Fibroblast of the aortic adventitia (primary cell): ENCODE measurements around the gene CEP72. TPM values are rescaled to one million over a fixed set of nuclear protein-coding genes. Genes with fewer than 3 reads are reported as not detected.
"Not testable (repeated sequence)": the region's sequence is repeated elsewhere in the genome, so short reads cannot be mapped to it uniquely, and the experiment has no call there.

Experiments
- DNase-seq: peaks from one replicate; pipeline ENCODE4 v3.0.0-alpha.2; 2010; ENCODE audit warnings: low read depth
- H3K4me3 ChIP-seq: 2 replicates; pipeline ENCODE4 v1.5.1; 2011; ENCODE audit warnings: low read depth, mild to moderate bottlenecking, control low read depth, low read length, moderate library complexity
- CTCF ChIP-seq: IDR thresholded peaks from 2 replicates; pipeline ENCODE4 v1.5.1; 2011; ENCODE audit warnings: mild to moderate bottlenecking, low read length, control low read depth, inconsistent platforms; ENCODE audit not compliant: insufficient read depth
- total RNA-seq: library from RNA; depleted of rRNA; stranded (reverse); fragments of >200 nt; gene quantifications from 2 replicates; pipeline ENCODE4 v1.2.3, GENCODE V29; 2012; ENCODE audit warnings: low replicate concordance

CEP72 gene
- total RNA-seq, 1 donor = 3.5 TPM

GRCh38 chr5:677131-678101 is 65.3 kb downstream of the CEP72 start:
- TF ChIP-seq CTCF = no peak
- no peak for DNase-seq
- H3K4me3 ChIP-seq = no peak overlapping the region

GRCh38 chr5:678521-678920 is 66.4 kb downstream of the CEP72 start:
- DNase-seq, H3K4me3 ChIP-seq: not testable (repeated sequence)

- not testable (repeated sequence) for DNase-seq, H3K4me3 ChIP-seq
These were observed 67.2 kb downstream of the CEP72 start for GRCh38 chr5:679166-679895.

GRCh38 chr5:680118-680795 is 68.1 kb downstream of the CEP72 start:
- not testable (repeated sequence) for DNase-seq, H3K4me3 ChIP-seq

- not testable (repeated sequence) for H3K4me3 ChIP-seq, DNase-seq
These were observed 68.7 kb downstream of the CEP72 start for GRCh38 chr5:680836-681235.

- H3K4me3 ChIP-seq, DNase-seq: not testable (repeated sequence)
These were observed 69.4 kb downstream of the CEP72 start for GRCh38 chr5:681317-682191.

GRCh38 chr5:682216-682615 is 70.1 kb downstream of the CEP72 start:
- H3K4me3 ChIP-seq, DNase-seq: not testable (repeated sequence)

GRCh38 chr5:682651-683358 is 70.7 kb downstream of the CEP72 start:
- not testable (repeated sequence) for H3K4me3 ChIP-seq, DNase-seq

GRCh38 chr5:683551-684481 is 71.7 kb downstream of the CEP72 start:
- no peak overlapping the region for H3K4me3 ChIP-seq
- TF ChIP-seq CTCF = no peak
- no peak for DNase-seq
